ENCODE data around the gene PTPN7. TPM values are rescaled to one million over a fixed set of nuclear protein-coding genes. Genes with fewer than 3 reads are reported as not detected.
A peak's percentile ranks its signal among the peaks of the same experiment; 100 is the strongest.
"Not testable (repeated sequence)": the region's sequence is repeated elsewhere in the genome, so short reads cannot be mapped to it uniquely, and the experiment has no call there.

Gene PTPN7
- total RNA-seq, 1 experiment from 2014 or later = 0.12 TPM

DNA sequence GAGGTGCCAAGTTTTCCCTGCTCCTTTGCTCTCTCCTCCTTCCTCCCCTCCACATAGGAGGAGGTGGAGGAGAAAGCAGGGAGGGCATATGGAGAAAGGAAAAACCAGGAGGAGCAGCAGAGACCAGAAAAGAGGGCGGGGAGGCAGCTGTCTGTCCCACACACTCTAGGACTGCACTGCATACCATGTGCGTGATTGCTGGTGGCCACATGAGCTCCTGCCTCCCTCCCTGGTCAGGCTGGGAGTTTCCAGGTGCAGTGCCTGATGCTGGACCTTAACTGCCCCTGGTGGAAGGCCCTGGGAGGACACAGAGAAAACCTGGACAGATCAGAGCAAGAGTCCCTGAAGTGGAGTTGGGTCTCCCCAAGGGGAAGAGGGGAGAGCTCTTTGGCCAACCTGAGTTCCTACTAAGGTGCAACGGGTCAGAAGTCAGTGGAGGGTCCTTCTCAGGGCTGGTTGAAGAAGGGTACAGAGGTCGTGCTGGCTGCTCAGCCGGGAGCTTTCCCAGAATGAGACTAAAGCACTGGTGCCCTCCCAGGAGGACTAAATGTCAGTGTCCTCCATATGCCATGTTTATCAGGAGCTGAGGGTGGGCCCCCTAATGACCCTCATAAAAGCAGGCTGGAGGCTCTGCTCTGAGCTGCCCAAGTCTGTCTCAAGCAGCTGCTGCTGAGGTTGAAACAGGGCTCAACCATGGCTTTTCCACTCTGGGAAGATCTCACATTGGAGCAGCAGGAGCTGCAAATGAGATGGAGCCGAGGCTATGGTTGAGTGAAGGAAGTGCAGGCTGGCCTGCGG lies 29.7 kb upstream of the PTPN7 start:
- no peak for DNase-seq (ENCODE audit: low spot score)

DNA sequence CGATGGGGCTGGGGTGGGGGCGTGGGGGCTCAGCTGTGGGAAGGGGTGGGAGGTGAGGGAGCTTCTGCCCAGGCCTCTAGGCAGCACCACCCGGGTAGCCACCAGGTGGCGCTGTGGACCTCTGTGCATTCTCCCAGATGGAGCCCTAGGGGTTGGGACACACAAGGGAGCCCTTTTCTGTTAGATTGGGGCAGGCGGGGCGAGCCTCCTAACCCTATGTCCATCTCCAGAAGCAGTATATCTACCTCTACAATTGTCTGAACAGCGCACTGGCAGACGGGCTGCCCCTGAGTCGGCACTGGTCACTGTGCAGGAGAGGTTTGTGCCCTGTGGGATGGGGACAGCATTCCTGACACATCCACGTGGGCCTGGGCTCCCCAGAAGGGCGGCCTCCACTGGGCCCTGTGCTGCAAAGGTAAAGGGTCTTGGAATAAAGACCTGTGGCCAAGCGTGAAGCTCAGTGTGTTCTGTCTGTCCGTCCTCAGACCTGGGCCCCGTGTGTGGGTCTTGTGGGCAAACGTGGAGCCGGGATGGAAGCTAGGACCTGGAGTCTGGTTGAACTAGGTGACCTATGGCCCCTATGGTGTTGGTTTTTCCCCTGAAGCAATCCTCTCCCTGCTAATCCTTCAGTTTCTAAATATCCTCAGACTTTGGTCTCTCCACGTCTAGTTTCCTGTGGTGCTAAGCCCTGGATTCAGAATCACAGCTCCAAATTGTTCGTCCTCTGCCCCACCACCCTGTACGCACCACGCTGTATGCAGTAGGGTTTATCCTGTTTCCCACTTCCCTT lies 28.8 kb upstream of the PTPN7 start:
- DNase-seq (ENCODE audit: low spot score) = peak; percentile 59

DNA sequence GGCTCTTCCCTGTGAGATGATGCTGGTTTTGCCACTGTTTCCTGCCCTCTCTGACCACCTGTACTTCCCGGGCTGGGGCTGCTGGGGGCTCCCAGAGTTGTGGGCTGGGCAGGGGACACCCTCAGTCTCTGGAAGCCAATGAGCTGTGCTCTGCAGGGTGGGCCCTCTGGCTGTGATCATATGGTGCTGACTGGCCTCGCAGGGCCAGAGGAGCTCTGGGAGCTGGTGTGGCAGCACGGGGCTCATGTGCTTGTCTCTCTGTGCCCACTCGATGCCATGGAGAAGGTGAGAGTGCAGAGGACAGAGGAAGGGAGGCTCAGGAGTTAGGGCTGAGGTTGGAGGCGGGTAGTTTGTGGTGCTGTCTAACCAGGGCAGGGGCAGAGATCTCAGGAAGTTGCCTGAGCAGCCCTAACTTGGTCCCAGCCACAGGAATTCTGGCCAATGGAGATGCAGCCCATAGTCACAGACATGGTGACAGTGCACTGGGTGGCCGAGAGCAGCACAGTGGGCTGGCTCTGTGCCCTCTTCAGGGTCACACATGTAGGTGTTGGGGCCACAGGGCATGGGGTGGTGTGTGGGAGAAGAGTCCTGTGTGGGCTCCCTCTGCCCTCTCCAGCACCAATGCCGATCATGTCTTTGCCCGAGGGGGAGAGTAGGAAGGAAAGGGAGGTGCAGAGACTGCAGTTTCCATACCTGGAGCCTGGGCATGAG lies 27.4 kb upstream of the PTPN7 start:
- no peak for DNase-seq (ENCODE audit: low spot score)

DNA sequence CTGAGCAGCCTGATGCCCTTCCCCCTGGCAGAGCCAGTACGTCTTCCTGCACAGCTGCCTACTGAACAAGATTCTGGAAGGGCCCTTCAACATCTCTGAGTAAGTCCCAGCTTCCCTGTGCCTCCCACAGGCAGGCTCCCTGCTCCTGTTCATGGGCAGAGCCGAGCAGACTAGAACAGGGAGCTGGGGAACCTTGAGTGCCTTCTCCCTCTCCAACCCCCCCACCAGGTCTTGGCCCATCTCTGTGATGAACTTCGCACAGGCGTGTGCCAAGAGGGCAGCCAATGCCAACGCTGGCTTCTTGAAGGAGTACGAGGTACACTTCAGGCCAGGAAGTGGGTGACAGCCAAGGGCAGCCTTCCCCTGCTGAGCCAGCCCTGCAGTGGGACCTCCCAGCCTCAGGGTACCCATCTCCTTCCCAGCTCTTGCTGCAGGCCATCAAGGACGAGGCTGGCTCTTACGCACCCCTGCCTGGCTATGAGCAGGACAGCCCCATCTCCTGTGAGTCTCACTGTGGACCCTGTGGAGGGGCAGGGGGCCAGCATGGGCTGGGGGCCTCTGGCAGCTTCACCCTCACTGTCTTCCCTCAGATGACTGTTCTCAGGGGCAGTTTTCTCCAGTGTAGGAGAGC lies 26.8 kb upstream of the PTPN7 start:
- no peak for DNase-seq (ENCODE audit: low spot score)

DNA sequence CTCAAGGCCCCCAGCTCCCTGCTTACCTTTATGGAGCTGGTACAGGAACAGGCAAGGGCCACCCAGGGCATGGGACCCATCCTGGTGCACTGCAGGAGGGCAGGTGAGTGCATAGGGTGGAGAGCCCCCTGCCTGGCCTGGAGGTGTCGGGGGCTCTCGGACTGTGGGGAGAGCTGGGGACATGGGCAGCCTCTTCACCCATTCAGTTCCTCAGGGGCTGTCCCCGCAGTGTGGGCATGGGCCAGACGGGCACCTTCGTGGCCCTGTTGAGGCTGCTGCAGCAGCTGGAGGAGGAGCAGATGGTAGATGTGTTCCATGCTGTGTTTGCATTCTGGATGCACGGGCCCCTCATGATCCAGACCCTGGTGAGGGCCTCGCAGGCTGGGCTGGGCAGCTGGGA lies 25.9 kb upstream of the PTPN7 start:
- no peak for DNase-seq (ENCODE audit: low spot score)

DNA sequence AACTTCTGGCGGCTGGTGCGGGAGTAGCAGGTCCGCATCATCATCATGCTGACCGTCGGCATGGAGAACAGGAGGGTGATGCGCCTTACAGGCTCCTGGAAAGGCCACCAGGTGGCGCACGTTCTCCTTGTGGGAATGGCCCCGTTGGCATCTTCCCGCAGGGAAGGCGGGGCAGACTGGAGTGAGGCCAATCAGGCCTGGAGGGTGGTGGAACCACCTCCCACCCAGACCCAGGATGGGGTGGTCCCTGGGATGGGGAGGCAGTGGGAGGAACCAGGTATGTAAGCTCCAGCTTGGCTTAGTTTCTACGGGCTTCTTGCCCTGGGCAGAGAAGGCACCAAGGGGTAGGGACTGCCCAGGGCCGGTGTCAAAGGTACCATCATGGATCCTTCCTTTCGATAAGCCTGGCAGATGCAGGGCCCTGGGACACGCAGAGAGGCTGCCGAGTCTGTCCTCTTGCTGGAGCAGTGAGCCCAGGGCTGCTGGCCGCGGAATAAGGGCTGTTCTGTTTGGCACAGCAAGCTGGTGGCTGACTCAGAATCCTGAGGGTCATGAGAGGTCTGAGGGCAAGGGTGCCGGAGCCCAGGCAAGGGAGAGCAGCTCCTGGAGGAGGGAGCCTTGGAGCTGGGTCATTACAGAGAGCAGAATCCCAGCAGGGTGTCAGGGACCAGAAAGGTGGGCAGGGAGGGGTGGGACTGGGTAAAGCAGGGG lies 24.5 kb upstream of the PTPN7 start:
- peak; percentile 88 for DNase-seq (ENCODE audit: low spot score)

DNA sequence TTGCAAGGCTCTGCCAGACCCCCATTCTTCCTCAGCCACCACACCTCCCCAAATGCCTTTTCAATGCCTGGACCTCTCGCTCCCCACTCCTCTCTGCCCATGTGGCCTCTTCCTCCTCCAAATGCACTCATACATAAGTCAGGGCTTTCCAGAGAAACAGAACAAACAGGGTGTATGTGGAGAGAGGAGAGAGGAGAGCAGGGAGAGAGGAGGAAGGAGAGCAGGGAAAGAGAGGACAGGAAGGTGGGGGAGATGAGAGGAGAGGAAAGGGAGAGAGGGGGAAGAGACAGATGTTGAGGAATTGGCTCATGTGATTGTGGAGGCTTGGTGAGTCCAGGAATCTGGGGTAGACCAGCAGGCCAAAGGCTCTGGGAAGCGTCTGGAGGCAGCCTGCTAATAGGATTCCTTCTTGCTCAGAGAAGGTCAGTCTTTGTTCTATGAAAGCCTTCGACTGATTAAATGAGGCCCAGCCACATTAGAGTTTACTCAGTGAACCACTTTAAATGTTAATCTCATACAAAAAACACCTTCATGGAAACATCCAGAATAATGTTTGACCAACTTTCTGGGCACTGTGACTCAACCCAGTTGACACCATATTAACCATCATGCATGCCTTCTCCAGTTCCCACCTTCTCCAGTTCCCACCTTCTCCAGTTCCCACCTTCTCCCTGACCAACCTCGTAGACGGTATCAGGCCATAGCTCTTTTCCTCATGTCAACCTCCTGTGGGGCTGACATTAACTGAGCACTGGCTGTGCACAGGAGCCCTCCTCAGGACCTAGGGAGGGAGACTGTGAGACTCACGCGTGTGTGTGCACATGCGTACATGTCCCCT lies 21.9 kb upstream of the PTPN7 start:
- DNase-seq (ENCODE audit: low spot score) = no peak

DNA sequence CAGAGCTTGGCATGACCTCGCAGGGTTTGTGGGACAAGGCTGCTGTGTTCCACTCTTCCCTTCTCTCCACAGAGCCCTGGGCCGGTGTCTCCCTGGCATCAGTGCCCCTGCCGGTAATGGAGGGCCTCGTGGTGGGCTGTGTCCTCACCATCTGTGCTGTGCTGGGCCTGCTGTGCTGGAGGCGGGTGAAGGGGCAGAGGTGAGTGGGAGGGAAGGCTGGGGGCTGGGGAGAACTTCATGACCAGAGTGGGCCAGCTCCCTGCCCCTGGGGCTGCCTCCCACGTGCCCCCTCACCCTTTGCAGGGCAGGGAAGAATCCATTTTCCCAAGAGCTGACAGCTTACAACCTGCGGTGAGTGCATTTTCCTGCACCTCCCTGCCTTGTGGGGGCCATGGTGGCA lies 21.2 kb upstream of the PTPN7 start:
- no peak for DNase-seq (ENCODE audit: low spot score)

DNA sequence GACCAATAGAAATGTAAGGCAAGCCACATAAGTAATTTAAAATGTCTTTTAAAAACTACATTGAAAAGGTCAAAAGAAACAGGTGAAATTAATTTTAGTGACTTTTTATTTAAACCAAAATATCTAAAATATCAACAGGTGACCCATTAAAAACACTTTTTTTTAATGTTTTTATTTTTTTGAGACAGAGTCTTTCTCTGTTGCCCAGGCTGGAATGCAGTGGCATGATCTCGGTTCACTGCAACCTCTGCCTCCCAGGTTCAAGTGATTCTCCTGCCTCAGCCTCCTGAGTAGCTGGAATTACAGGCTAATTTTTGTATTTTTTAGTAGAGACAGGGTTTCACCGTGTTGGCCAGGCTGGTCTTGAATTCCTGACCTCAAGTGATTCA lies 20.3 kb upstream of the PTPN7 start:
- DNase-seq (ENCODE audit: low spot score) = not testable (repeated sequence)

DNA sequence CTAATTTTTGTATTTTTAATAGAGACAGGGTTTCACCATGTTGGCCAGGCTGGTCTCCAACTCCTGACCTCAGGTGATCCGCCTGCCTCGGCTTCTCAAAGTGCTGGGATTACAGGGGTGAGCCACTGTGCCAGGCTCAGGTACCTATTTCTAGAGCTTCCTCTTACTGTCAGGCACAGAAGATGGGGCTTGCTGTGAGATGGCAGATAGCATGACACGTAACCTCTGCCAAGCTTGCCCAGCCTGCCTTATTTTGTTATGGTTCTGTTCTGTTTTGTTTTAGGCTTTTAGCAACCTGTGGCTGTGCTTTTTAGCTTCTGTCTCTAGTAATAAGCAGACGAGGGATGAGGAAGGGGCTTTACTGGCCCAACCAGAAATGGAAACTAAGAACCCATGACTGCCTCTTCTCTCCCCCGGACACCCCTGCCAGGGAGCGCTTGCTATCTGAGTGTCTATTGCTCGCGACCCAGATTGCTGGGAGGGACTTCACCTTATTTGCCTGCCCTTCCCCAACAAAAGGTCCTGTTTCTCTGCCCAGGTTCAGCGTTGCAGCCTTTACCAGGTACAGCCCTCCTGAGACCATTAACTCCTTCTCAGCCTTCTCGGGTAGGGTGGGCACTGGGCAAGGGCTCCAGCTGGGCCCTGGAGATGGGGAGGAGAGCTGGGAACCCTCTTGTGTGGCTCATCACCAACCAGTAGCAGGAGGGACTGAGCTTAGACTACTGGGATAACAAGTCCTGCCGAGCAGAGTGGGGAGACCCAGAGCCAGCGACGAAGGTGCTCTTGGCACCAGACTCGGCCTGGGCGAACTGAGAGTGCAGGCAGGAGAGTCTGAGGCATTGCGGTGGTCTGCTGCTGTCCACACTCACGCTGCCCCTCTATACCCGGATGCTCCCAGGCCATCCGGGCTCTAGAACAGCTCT lies 19.7 kb upstream of the PTPN7 start:
- DNase-seq (ENCODE audit: low spot score) = no peak

DNA sequence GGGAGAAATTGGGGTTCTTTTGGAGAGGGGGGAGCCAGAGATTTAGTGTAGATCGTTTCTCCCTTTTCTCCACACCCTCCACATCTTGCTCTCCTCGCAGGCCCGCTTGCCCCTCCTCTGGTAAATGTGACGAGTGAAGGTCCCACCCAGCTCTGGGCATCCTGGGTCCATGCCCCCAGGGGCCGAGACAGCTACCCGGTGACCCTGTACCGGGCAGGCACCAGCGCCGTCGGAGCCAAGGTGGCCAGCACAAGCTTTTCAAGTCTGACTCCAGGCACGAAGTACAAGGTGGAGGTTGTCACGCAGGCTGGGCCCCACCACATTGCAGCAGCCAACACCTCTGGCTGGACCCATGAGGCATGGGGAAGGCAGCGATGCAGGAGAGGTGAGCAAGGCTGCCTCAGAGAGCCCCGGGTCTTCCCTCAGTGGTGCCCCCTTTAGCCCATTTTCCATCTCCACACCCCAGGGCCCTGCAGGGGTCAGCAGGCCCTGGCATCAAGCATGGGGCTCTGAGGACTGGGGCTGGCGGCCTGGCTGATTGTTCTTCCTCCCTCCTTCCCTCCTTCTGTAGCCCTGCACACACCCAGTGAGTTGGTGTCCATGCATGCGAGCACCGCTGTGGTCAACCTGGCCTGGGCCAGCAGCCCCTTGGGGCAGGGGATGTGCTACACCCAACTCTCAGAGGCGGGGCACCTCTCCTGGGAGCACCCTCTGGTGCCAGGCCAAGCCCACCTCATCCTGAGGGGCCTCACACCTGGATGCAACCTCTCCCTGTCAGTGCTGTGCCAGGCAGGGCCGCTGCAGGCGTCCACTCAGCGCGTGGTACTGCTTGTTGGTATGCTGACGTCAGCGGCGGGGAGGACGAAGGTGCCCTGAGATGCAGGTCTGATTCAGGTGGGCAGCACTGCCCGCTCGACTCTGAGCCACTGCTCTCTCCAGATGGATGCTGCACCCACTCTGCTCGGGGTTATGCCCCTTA lies 16.8 kb upstream of the PTPN7 start:
- no peak for DNase-seq (ENCODE audit: low spot score)

DNA sequence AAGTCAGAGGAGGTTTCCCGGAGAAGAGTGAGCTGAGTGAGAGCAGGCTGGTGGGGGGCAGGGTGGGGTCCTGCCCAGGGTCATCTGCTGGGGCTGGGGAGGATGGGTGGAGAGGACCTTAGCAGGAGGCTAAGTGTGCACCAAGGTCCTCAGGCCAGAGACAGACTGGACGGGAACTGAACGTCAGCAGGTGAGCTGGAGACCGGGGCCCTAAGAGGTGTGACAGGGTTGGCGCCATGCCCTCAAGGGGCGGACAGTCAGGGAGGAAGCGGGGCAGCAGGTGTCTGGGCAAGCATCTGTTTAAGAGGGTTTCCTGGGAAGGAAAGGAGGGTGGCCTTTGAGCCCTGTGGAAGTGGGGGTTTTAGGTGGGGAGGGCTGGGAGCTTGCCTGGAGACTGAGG lies 13.6 kb upstream of the PTPN7 start:
- DNase-seq (ENCODE audit: low spot score) = no peak

DNA sequence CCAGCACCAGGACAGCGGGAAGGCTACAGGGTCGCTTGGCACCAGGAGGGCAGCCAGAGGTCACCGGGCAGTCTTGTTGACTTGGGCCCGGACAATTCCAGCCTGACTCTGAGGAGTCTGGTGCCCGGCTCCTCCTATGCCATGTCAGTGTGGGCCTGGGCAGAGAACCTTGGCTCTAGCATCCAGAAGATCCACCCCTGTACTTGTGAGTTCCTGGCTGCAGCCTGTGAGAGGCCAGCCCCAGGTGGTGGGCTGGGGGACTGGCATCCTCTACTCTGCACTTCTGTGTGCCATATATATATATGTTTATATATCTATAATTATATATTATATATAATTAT lies 11.6 kb upstream of the PTPN7 start:
- no peak for DNase-seq (ENCODE audit: low spot score)

DNA sequence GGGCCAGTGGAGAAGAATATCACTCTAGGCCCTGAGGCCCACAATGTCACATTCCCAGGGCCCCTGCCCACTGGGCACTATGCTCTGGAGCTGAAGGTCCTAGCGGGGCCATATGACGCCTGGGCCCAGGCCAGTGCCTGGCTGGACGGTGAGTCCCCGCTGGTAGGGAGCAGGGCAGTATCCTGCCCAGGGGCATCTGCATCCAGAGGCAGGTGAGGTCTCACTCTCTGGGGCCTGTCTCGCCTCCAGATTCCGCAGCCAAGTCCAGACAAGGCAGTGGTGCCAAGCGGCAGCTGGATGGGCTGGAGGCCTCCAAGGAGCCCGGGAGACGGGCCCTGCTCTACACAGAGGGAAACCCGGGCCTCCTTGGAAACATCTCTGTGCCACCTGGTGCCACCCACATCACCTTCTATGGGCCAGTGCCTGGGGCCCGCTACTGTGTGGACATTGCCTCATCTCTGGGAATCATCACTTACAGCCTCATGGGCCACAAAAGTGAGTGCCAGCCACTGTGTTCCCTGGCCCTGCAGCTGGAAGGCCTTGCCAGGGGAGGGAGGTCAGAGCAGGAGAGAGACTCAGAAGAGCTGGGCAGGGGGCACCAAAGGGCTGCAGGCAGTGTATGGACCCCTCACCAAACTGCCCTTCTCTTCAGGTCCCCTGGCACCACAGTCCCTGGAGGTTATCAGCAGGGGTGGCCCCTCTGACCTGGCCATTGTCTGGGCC lies 11.1 kb upstream of the PTPN7 start:
- no peak for DNase-seq (ENCODE audit: low spot score)

DNA sequence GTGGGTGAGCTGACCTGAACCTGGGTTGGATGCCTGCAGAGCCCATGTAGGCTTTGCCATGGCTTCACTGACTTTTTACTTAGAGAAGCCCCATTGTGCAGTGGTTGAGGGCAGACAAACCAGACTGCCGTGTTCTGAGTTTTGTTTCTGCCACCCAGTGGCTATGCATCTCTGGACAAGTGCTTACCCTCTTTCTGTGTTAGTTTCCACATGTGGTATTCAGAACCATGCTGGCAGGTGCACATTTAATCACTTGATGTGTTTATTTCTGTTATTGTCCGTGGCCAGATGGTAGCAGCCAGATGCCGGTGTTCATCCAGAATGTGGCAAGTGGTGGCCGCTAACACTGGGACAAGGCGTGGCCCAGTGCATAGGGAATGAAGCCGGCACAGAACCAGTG lies 10.3 kb upstream of the PTPN7 start:
- no peak for DNase-seq (ENCODE audit: low spot score)

DNA sequence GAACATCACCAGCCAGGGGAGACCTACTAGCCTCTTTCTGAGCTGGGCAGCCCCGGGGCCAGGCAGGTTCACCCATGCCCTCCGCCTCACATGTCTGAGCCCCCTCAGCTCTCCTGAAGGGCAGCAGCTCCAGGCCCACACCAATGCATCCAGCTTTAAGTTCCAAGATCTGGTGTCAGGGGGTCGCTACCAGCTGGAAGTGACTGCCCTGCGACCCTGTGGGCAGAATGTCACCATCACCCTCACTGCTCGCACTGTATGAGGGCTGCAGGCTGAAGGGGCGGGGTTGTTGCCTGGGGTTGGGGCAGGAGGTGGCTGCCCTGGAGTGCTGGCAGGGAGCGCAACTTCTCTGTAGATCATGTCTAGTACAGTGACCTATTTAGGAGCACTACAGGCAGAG lies 8.5 kb upstream of the PTPN7 start:
- no peak for DNase-seq (ENCODE audit: low spot score)

DNA sequence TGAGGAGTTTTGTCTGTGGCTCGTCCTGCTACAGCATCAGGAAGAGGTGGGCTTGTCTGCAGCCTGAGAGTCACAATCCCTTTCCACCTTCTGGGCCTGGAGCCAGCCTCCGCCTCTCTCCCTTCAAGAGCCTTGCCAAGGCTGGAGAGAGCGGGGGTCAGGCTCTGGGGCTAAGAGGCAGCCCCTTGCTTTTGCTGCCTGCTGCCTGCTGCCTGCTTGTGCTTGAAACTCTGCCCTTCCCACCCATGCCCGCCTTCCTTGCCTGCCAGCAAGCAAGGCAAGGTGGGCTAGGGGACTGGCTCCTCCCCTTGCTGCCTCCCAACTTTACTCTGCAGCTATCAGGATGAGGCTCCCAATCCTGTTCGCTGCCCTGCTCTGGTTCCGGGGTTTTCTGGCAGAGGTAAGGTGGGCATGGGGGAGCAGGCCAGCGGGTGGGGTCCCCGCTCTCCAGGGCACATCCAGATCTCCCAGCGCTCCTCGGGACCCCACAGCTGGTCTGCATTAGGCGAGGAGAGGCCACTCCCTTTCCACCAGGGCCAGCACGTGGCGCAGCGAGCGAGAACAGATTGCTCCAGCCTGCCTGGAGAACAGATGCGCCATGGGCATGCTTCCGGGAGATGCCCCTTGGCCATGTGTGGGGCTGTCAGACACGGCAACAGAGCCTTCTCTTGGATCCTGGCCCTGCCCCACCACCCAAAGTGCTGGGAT lies 7.5 kb upstream of the PTPN7 start:
- no peak for DNase-seq (ENCODE audit: low spot score)

All from H4 (cell line).